ENCODE results near the gene FBXL7.

GRCh38 chr5:15821506-15821905 is 321.5 kb downstream of the FBXL7 start:
- TF ChIP-seq CTCF (IDR thresholded peaks at IDR 0.05) (no peak), POLR2A (IDR thresholded peaks at IDR 0.05) (no peak)

Data from right lobe of liver (tissue), 4 donors.